OCI-LY1 (cell line): ENCODE measurements around the gene NF2.

Source experiments
- CTCF ChIP-seq: fragments of 200-600 bp; sonication (generic), shearing (Covaris generic); IDR thresholded peaks from 2 replicates; pipeline ENCODE4 v1.5.1; 2017; ENCODE audit warnings: mild to moderate bottlenecking, antibody characterized with exemption, low read length, moderate library complexity, mixed read lengths
- EZH2 ChIP-seq: fragments of 200-600 bp; sonication (generic), shearing (Covaris generic); IDR thresholded peaks from 2 replicates; pipeline ENCODE4 v1.8.0; 2017; ENCODE audit warnings: borderline replicate concordance, mixed run types, mild to moderate bottlenecking, antibody characterized with exemption, low read length, moderate library complexity, mixed read lengths

- TF ChIP-seq CTCF (no peak), EZH2 (no peak)
These were observed 38.4 kb downstream of the NF2 start for GRCh38 chr22:29641700-29642330.
